Measurements from ENCODE around the gene EIF5A.

- TF ChIP-seq NFIC (IDR thresholded peaks at IDR 0.05) (no peak; the same call in 1 of the 2 replicates), YY1 (IDR thresholded peaks at IDR 0.05; ENCODE audit: low read depth) (0 out of 2 replicates have a peak, but pooled peaks have one; percentile 31), RAD21 (IDR thresholded peaks at IDR 0.05; ENCODE audit: low read depth) (no peak), REST (IDR thresholded peaks at IDR 0.05; ENCODE audit: low read depth) (no peak), FOXM1 (IDR thresholded peaks at IDR 0.05; ENCODE audit: borderline replicate concordance, low read depth) (no peak), EGR1 (IDR thresholded peaks at IDR 0.05) (no peak; the same call in 1 of the 2 replicates), TEAD4 (IDR thresholded peaks at IDR 0.05) (no peak), EP300 (IDR thresholded peaks at IDR 0.05; ENCODE audit: borderline replicate concordance) (no peak), TAF1 (IDR thresholded peaks at IDR 0.05; ENCODE audit: low read depth) (no peak), TCF12 (IDR thresholded peaks at IDR 0.05; ENCODE audit: low read depth) (no peak; the same call in 1 of the 2 replicates), CREB1 (IDR thresholded peaks at IDR 0.05; ENCODE audit: low read depth) (no peak), MAX (IDR thresholded peaks at IDR 0.05) (0 out of 2 replicates have a peak, but pooled peaks have one; percentile 35), CEBPB (IDR thresholded peaks at IDR 0.05) (no peak)
- TF ChIP-seq, protein P1, sequence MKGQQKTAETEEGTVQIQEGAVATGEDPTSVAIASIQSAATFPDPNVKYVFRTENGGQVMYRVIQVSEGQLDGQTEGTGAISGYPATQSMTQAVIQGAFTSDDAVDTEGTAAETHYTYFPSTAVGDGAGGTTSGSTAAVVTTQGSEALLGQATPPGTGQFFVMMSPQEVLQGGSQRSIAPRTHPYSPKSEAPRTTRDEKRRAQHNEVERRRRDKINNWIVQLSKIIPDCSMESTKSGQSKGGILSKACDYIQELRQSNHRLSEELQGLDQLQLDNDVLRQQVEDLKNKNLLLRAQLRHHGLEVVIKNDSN (IDR thresholded peaks at IDR 0.05) = no peak
Measured at GRCh38 chr17:7261379-7262191, 45.8 kb upstream of the EIF5A start.
